CD14-positive monocyte (primary cell): ENCODE measurements around the gene GPD1L. TPM values are rescaled to one million over a fixed set of nuclear protein-coding genes. Genes with fewer than 3 reads are reported as not detected.
"Not testable (repeated sequence)": the region's sequence is repeated elsewhere in the genome, so short reads cannot be mapped to it uniquely, and the experiment has no call there.

Source experiments
- DNase-seq, 3 donors: peaks; one replicate each; pipeline ENCODE4 v3.0.0-alpha.2; 2011 to 2022
- H2AFZ ChIP-seq: 2 replicates; pipeline ENCODE4 v1.6.0; 2012; ENCODE audit warnings: mild to moderate bottlenecking, low read depth, low read length, inconsistent platforms; ENCODE audit not compliant: insufficient read depth, poor library complexity, severe bottlenecking
- H3K27ac ChIP-seq, 2 donors: 1 replicate in 1 of 2; 2 replicates in 1 of 2; pipeline ENCODE4 v1.5.1; 2012 to 2013; ENCODE audit warnings: low read length in 2 of 2, control low read depth in 1 of 2, inconsistent platforms in 1 of 2, low read depth in 1 of 2, mild to moderate bottlenecking in 1 of 2
- H3K27me3 ChIP-seq, 2 donors: one replicate each; pipeline versions ENCODE4 v1.6.0 to v1.6.1; 2011 to 2013; ENCODE audit warnings: low read length in 2 of 2; ENCODE audit not compliant: control insufficient read depth in 2 of 2, insufficient read depth in 2 of 2
- H3K36me3 ChIP-seq, 2 donors: replicated peaks in 1 of 2; 1 replicate in 1 of 2; 2 replicates in 1 of 2; pipeline versions ENCODE4 v1.5.1 to v1.6.1; 2012 to 2013; ENCODE audit warnings: low read length in 2 of 2, control low read depth in 1 of 2, inconsistent platforms in 1 of 2, mild to moderate bottlenecking in 1 of 2; ENCODE audit not compliant: insufficient read depth in 2 of 2, control insufficient read depth in 1 of 2
- H3K4me1 ChIP-seq, 2 donors: 1 replicate in 1 of 2; 2 replicates in 1 of 2; pipeline versions ENCODE4 v1.5.1 to v1.6.1; 2012 to 2013; ENCODE audit warnings: low read length in 2 of 2, control low read depth in 1 of 2, inconsistent platforms in 1 of 2, mild to moderate bottlenecking in 1 of 2, moderate library complexity in 1 of 2; ENCODE audit not compliant: insufficient read depth in 2 of 2, control insufficient read depth in 1 of 2
- H3K4me2 ChIP-seq: replicated peaks from 2 replicates; pipeline ENCODE3; 2012; ENCODE audit warnings: low read length, moderate library complexity, mild to moderate bottlenecking; ENCODE audit not compliant: poor library complexity, severe bottlenecking; ENCODE audit errors: extremely low read depth
- H3K4me3 ChIP-seq, 3 experiments: fragments of 200-600 bp in 1 of 3; sonication (generic) in 1 of 3; replicated peaks in 1 of 3; 1 replicate in 2 of 3; 2 replicates in 1 of 3; pipeline ENCODE4 v1.5.1; 2011 to 2013; ENCODE audit warnings: low read length in 3 of 3, mild to moderate bottlenecking in 3 of 3, control low read depth in 2 of 3, low read depth in 2 of 3, inconsistent platforms in 1 of 3, moderate library complexity in 1 of 3
- H3K79me2 ChIP-seq: 2 replicates; pipeline ENCODE4 v1.6.0; 2012; ENCODE audit warnings: mild to moderate bottlenecking, control low read depth, inconsistent platforms, low read length, moderate library complexity; ENCODE audit not compliant: insufficient read depth
- H3K9ac ChIP-seq: 2 replicates; pipeline ENCODE4 v1.6.0; 2017; ENCODE audit warnings: low read length, mild to moderate bottlenecking; ENCODE audit not compliant: insufficient read depth, poor library complexity, severe bottlenecking
- H3K9me3 ChIP-seq, 2 donors: replicated peaks in 1 of 2; 1 replicate in 1 of 2; 2 replicates in 1 of 2; pipeline versions ENCODE4 v1.5.1 to v1.6.1; 2012 to 2013; ENCODE audit warnings: low read length in 2 of 2, control low read depth in 1 of 2; ENCODE audit not compliant: control insufficient read depth in 1 of 2, insufficient read depth in 1 of 2
- H4K20me1 ChIP-seq: 2 replicates; pipeline ENCODE4 v1.6.0; 2012; ENCODE audit warnings: mild to moderate bottlenecking, low read length, control low read depth, moderate library complexity; ENCODE audit not compliant: insufficient read depth
- H3K27ac Mint-ChIP-seq, 7 donors: one replicate each; pipeline ENCODE4 v1.8.0; 2020; ENCODE audit warnings: mild to moderate bottlenecking in 7 of 7, mixed read lengths in 7 of 7, moderate library complexity in 6 of 7, inconsistent platforms in 2 of 7
- H3K27me3 Mint-ChIP-seq, 3 donors: one replicate each; pipeline ENCODE4 v1.8.0; 2021 to 2022; ENCODE audit warnings: low read depth in 3 of 3, mild to moderate bottlenecking in 3 of 3, mixed read lengths in 3 of 3, moderate library complexity in 3 of 3, inconsistent platforms in 1 of 3
- H3K36me3 Mint-ChIP-seq, 2 donors: one replicate each; pipeline ENCODE4 v1.8.0; 2020; ENCODE audit warnings: mixed read lengths in 2 of 2, inconsistent platforms in 1 of 2, mild to moderate bottlenecking in 1 of 2
- H3K4me1 Mint-ChIP-seq: one replicate; pipeline ENCODE4 v1.8.0; 2020; ENCODE audit warnings: mild to moderate bottlenecking, mixed read lengths
- H3K4me3 Mint-ChIP-seq, 2 donors: one replicate each; pipeline ENCODE4 v1.8.0; 2020; ENCODE audit warnings: mild to moderate bottlenecking in 2 of 2, mixed read lengths in 2 of 2, moderate library complexity in 1 of 2
- H3K9me3 Mint-ChIP-seq, 7 donors: one replicate each; pipeline ENCODE4 v1.8.0; 2020 to 2022; ENCODE audit warnings: mixed read lengths in 7 of 7, mild to moderate bottlenecking in 6 of 7, moderate library complexity in 6 of 7, inconsistent platforms in 2 of 7
- CTCF ChIP-seq: fragments of 200-600 bp; IDR thresholded peaks from one replicate; pipeline ENCODE4 v1.8.0; 2022; ENCODE audit warnings: antibody characterized with exemption, mild to moderate bottlenecking
- WGBS: methylation state at CpG from one replicate; pipeline ENCODE4 v1.1.5; 2013; ENCODE audit warnings: missing lambda C conversion rate; ENCODE audit not compliant: insufficient coverage; 5-methylcytosine and 5-hydroxymethylcytosine counted together
- intact Hi-C, 2 donors: fragments of 100-400 bp; cut with micrococcal nuclease; formaldehyde crosslinking; loops; one replicate each; pipeline versions ENCODE4 v1.15.0 to v1.15.1; 2023
- polyA minus RNA-seq: library from RNA; depleted of rRNA, polyadenylated mRNA; stranded (reverse); fragments of >200 nt; gene quantifications from 2 replicates; pipeline ENCODE4 v1.2.3, GENCODE V29; 2012
- polyA plus RNA-seq, 3 donors: library from polyadenylated mRNA; depleted of rRNA in 1 of 3; unstranded in 2 of 3; stranded (reverse) in 1 of 3; fragments of 300-500 nt in 2 of 3; fragments of >200 nt in 1 of 3; fragmentation: Illumina TruSeq in 2 of 3; gene quantifications; 1 replicate in 2 of 3; 2 replicates in 1 of 3; pipeline ENCODE4 v1.2.3, GENCODE V29; 2012 to 2021
- total RNA-seq, 12 experiments: library from RNA in 1 of 12; stranded (reverse) in 1 of 12; fragments of 120-200 nt in 1 of 12; gene quantifications; one replicate each; pipeline ENCODE4 v1.2.4 and lab custom pipeline; 2013 to 2026; ENCODE audit warnings: mixed read lengths in 6 of 12, inconsistent platforms in 1 of 12

GPD1L gene
- total RNA-seq (2013) = 11.4 TPM
- 10 to 100 TPM in 2 of 3 donors, 1 to 10 TPM in 1; 4.9 to 11.8 (median 10.2) TPM for polyA plus RNA-seq
- polyA minus RNA-seq = 4.5 and 6.4 TPM in 2 replicates
- 1.1 to 16.5 (median 11.3) reads per million in 11 experiments for total RNA-seq (lab: John Stamatoyannopoulos, UW)

- Mint-ChIP-seq H3K36me3 (peaks cover 3 to 5% of the 10 kb centered on the region in 2 donors), H3K27ac (peak within 1 kb of the TSS; percentile 61 to 89 (median 76)), H3K4me3 (peak within 1 kb of the TSS; percentile 94 to 97), H3K27me3 (peaks cover 0 to 5% (median 0%) of the 10 kb centered on the region in 3 donors), H3K9me3 (peaks cover 9 to 22% (median 20%) of the 10 kb centered on the region in 7 donors), H3K4me1 (peaks cover 23% of the 10 kb centered on the region)
- Histone ChIP-seq H3K4me3 (peak within 1 kb of the TSS; percentile 45 to 92 (median 70)), H3K27me3 (no peaks in the 10 kb centered on the region), H4K20me1 (no peaks in the 10 kb centered on the region), H3K4me1 (peaks cover 14 to 20% of the 10 kb centered on the region in 2 donors), H3K36me3 (no peaks in the 10 kb centered on the region), H3K79me2 (peaks cover 26% of the 10 kb centered on the region), H3K9me3 (peaks cover 14 to 17% of the 10 kb centered on the region in 2 donors), H3K4me2 (peak within 1 kb of the TSS; percentile 97), H3K9ac (peak within 1 kb of the TSS; percentile 76), H3K27ac (peak within 1 kb of the TSS; percentile 27 to 73), H2AFZ (peak within 1 kb of the TSS; percentile 94)
- intact Hi-C loops = no loop called here
- WGBS = 6% methylated on average over 78 of the region's 78 CpGs
- no peak for TF ChIP-seq CTCF
- DNase-seq = peak; percentile 89 to 92 (median 89)
These were observed at the start of gene GPD1L for GRCh38 chr3:32106132-32106928. Gene GPD1L (plus strand): TSS chr3:32106620. CDS start chr3:32106712, 92 bp downstream.

GRCh38 chr3:32058465-32058864 is 48.0 kb upstream of the GPD1L start:
- H2AFZ ChIP-seq, H3K36me3 Mint-ChIP-seq, H3K4me2 ChIP-seq, DNase-seq, H3K9me3 ChIP-seq, H3K36me3 ChIP-seq, intact Hi-C loops, H3K79me2 ChIP-seq, H3K4me1 ChIP-seq, H3K4me1 Mint-ChIP-seq, H4K20me1 ChIP-seq, H3K27ac ChIP-seq, H3K27ac Mint-ChIP-seq, H3K4me3 ChIP-seq, H3K27me3 Mint-ChIP-seq, H3K27me3 ChIP-seq, H3K9me3 Mint-ChIP-seq, H3K9ac ChIP-seq, H3K4me3 Mint-ChIP-seq: not testable (repeated sequence)
- WGBS = no CpG with 5 or more reads among the region's 4 CpGs
